B cell (primary cell): ENCODE data around the gene MAU2. TPM values are rescaled to one million over a fixed set of nuclear protein-coding genes. Genes with fewer than 3 reads are reported as not detected.

Experiments used
- ATAC-seq: fragments of 200-7000 bp; cut with Tn5 transposase; one replicate; pipeline ENCODE4 v1.10.0; 2021; ENCODE audit warnings: low read depth, mild to moderate bottlenecking, moderate number of reproducible peaks, moderate library complexity
- CTCF ChIA-PET: fragments of 350-600 bp; sonication (Branson Sonifier 250); formaldehyde crosslinking; loops from one replicate; lab custom pipeline; 2021; ENCODE audit warnings: antibody characterized with exemption, inconsistent platforms; lab: Charles Lee
- POLR2A ChIA-PET: fragments of 350-600 bp; sonication (Branson Sonifier 250); formaldehyde crosslinking; loops from one replicate; lab custom pipeline; 2021; ENCODE audit warnings: antibody characterized with exemption; lab: Charles Lee
- DNase-seq: peaks from one replicate; pipeline ENCODE4 v3.0.0; 2013
- H2AFZ ChIP-seq: 2 replicates; pipeline ENCODE4 v1.6.1; 2012; ENCODE audit warnings: mild to moderate bottlenecking, low read depth, low read length; ENCODE audit not compliant: insufficient read depth, poor library complexity, severe bottlenecking
- H3K27ac ChIP-seq, 2 donors: 1 replicate in 1 of 2; 2 replicates in 1 of 2; pipeline ENCODE4 v1.5.1; 2012 to 2013; ENCODE audit warnings: low read length in 2 of 2, mild to moderate bottlenecking in 2 of 2, moderate library complexity in 1 of 2
- H3K27me3 ChIP-seq, 4 experiments: fragments of 200-600 bp in 1 of 4; sonication (generic) in 1 of 4; replicated peaks in 1 of 4; 1 replicate in 2 of 4; 2 replicates in 2 of 4; pipeline versions ENCODE4 v1.6.1 to v1.7.0; 2013 to 2016; ENCODE audit warnings: low read length in 3 of 4, mild to moderate bottlenecking in 2 of 4, mixed read lengths in 1 of 4, moderate library complexity in 1 of 4; ENCODE audit not compliant: insufficient read depth in 4 of 4, control insufficient read depth in 3 of 4; ENCODE audit errors: control extremely low read depth in 1 of 4
- H3K36me3 ChIP-seq, 2 experiments: replicated peaks in 1 of 2; 1 replicate in 1 of 2; 2 replicates in 1 of 2; pipeline versions ENCODE4 v1.6.1 to v1.7.1; 2013; ENCODE audit warnings: low read length in 1 of 2; ENCODE audit not compliant: insufficient read depth in 2 of 2, control insufficient read depth in 1 of 2; ENCODE audit errors: control extremely low read depth in 1 of 2, extremely low read depth in 1 of 2
- H3K4me1 ChIP-seq, 2 donors: fragments of 200-600 bp in 1 of 2; sonication (generic) in 1 of 2; 1 replicate in 1 of 2; 2 replicates in 1 of 2; pipeline versions ENCODE4 v1.5.1 to v1.6.1; 2013 to 2017; ENCODE audit warnings: low read length in 2 of 2; ENCODE audit not compliant: control insufficient read depth in 2 of 2, insufficient read depth in 2 of 2
- H3K4me2 ChIP-seq: replicated peaks from 2 replicates; pipeline ENCODE3; 2012; ENCODE audit warnings: mild to moderate bottlenecking, low read depth, low read length; ENCODE audit not compliant: poor library complexity, severe bottlenecking
- H3K4me3 ChIP-seq, 5 experiments: fragments of 200-600 bp in 1 of 5; sonication (generic) in 1 of 5; 1 replicate in 3 of 5; 2 replicates in 2 of 5; pipeline versions ENCODE4 v1.5.1 to v1.7.0; 2011 to 2016; ENCODE audit warnings: low read length in 4 of 5, mild to moderate bottlenecking in 4 of 5, low read depth in 2 of 5, control low read depth in 1 of 5, moderate library complexity in 1 of 5; ENCODE audit not compliant: insufficient read depth in 1 of 5; ENCODE audit errors: control extremely low read depth in 1 of 5, extremely low read depth in 1 of 5
- H3K79me2 ChIP-seq: fragments of 200-600 bp; sonication (generic); one replicate; pipeline ENCODE4 v1.6.0; 2016; ENCODE audit warnings: low read length; ENCODE audit not compliant: control insufficient read depth, insufficient read depth
- H3K9ac ChIP-seq: fragments of 200-600 bp; sonication (generic); 2 replicates; pipeline ENCODE4 v1.6.1; 2017; ENCODE audit warnings: mild to moderate bottlenecking, low read length, moderate library complexity
- H3K9me3 ChIP-seq, 3 donors: one replicate each; pipeline versions ENCODE4 v1.6.1 to v1.7.1; 2013; ENCODE audit warnings: low read length in 2 of 3; ENCODE audit not compliant: control insufficient read depth in 2 of 3, insufficient read depth in 1 of 3; ENCODE audit errors: control extremely low read depth in 1 of 3
- H4K20me1 ChIP-seq: 2 replicates; pipeline ENCODE4 v1.6.0; 2012; ENCODE audit warnings: mild to moderate bottlenecking, low read length; ENCODE audit not compliant: insufficient read depth, control insufficient read depth, poor library complexity, severe bottlenecking
- H3K27ac Mint-ChIP-seq: one replicate; pipeline ENCODE4 v1.8.0; 2021; ENCODE audit warnings: mixed read lengths
- H3K27me3 Mint-ChIP-seq: one replicate; pipeline ENCODE4 v1.8.0; 2021; ENCODE audit warnings: mixed read lengths
- H3K4me1 Mint-ChIP-seq: one replicate; pipeline ENCODE4 v1.8.0; 2021; ENCODE audit warnings: mixed read lengths
- H3K4me3 Mint-ChIP-seq: one replicate; pipeline ENCODE4 v1.8.0; 2021; ENCODE audit warnings: mixed read lengths
- H3K9me3 Mint-ChIP-seq: one replicate; pipeline ENCODE4 v1.8.0; 2022; ENCODE audit warnings: mixed read lengths; ENCODE audit not compliant: insufficient read depth
- EZH2 ChIP-seq: IDR thresholded peaks from 2 replicates; pipeline ENCODE4 v1.6.1; 2012; ENCODE audit warnings: borderline replicate concordance, low read depth, mild to moderate bottlenecking, moderate library complexity, low read length; ENCODE audit not compliant: insufficient read depth, poor library complexity, severe bottlenecking
- WGBS: methylation state at CpG from one replicate; pipeline ENCODE4 v1.1.5; 2013; ENCODE audit warnings: missing lambda C conversion rate; ENCODE audit not compliant: insufficient coverage; 5-methylcytosine and 5-hydroxymethylcytosine counted together
- intact Hi-C: fragments of 100-400 bp; cut with micrococcal nuclease; formaldehyde crosslinking; loops from one replicate; pipeline ENCODE4 v1.10.0; 2022
- polyA plus RNA-seq: library from polyadenylated mRNA; depleted of rRNA; stranded (reverse); fragments of >200 nt; gene quantifications from 2 replicates; pipeline ENCODE4 v1.2.3, GENCODE V29; 2012
- total RNA-seq, 2 donors: library from RNA; stranded (reverse); fragments of 120-200 nt in 1 of 2; gene quantifications; 1 replicate in 1 of 2; 2 replicates in 1 of 2; pipeline versions ENCODE4 v1.2.3 to v1.2.4, GENCODE V29; 2013 to 2022
- TF ChIP-seq, protein P1 (sequence below): fragments of 200-600 bp; IDR thresholded peaks from one replicate; pipeline ENCODE4 v1.8.0; 2022; ENCODE audit warnings: antibody characterized with exemption, mild to moderate bottlenecking

Gene MAU2
- total and polyA plus RNA-seq, 2 donors (not counting 1 experiment from before 2014, with no cell fraction given): 87.7 to 199 TPM

DNA sequence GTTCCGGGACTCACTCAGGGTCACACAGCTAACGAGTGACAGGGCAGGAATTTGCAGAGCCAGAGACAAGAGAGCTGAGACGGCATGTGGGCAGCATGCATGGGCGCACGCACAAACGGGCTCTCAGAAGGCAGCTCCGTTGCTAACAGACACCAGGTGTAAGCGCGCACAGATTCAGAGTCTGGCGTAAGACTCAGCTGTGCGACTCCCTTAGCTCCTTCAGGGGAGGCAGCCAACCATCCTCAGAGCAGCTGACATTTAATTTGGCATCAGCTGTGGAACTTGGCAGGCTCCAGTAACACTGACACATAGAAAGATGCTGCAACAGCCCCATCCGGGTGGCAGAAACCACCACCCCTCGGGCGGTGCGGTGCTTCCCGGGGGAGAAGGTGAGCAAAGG lies 40.1 kb upstream of the MAU2 start:
- CTCF ChIA-PET: no interaction called here

DNA sequence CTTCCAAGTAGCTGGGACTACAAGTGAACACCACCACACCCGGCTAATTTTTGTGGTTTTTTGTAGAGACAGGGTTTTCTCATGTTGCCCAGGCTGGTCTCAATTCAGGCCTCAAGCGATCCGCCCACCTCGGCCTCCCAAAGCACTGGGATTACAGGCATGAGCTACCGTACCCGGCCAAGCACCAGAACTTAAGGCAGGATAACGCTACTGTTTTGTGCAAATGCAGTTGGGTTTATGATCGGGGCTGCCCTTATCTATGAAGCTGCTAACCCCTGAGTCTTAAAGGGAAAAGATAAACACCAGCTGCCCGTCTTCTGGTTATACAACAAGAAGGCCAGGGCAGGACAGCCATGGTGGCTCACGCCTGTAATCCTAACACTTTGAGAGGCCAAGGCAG lies 34.9 kb upstream of the MAU2 start:
- Histone ChIP-seq H3K27ac (no peak overlapping the region), H2AFZ (no peak overlapping the region), H3K9me3 (no peaks in the 10 kb centered on the region), H3K4me1 (no peaks in the 10 kb centered on the region), H3K4me3 (no peak overlapping the region), H3K79me2 (peaks cover 3% of the 10 kb centered on the region), H3K36me3 (peaks cover 1 to 66% of the 10 kb centered on the region in 2 experiments), H3K4me2 (no peak overlapping the region), H3K27me3 (no peaks in the 10 kb centered on the region), H3K9ac (no peak overlapping the region), H4K20me1 (no peaks in the 10 kb centered on the region)
- Mint-ChIP-seq H3K4me1 (no peaks in the 10 kb centered on the region), H3K4me3 (no peak overlapping the region), H3K27ac (no peak overlapping the region), H3K9me3 (no peaks in the 10 kb centered on the region), H3K27me3 (no peaks in the 10 kb centered on the region)
- ChIA-PET CTCF (no interaction called here), POLR2A (no interaction called here)
- ATAC-seq (no peak), DNase-seq (no peak)
- TF ChIP-seq, protein P1, sequence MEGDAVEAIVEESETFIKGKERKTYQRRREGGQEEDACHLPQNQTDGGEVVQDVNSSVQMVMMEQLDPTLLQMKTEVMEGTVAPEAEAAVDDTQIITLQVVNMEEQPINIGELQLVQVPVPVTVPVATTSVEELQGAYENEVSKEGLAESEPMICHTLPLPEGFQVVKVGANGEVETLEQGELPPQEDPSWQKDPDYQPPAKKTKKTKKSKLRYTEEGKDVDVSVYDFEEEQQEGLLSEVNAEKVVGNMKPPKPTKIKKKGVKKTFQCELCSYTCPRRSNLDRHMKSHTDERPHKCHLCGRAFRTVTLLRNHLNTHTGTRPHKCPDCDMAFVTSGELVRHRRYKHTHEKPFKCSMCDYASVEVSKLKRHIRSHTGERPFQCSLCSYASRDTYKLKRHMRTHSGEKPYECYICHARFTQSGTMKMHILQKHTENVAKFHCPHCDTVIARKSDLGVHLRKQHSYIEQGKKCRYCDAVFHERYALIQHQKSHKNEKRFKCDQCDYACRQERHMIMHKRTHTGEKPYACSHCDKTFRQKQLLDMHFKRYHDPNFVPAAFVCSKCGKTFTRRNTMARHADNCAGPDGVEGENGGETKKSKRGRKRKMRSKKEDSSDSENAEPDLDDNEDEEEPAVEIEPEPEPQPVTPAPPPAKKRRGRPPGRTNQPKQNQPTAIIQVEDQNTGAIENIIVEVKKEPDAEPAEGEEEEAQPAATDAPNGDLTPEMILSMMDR: no peak
- no peak for TF ChIP-seq EZH2
- intact Hi-C loops: no loop called here
- 98% methylated on average over 9 of the region's 10 CpGs for WGBS

More for the DNA sequence above, 40.1 kb upstream of the MAU2 start:
- 96% methylated on average over 16 of the region's 16 CpGs for WGBS
- no peak for TF ChIP-seq EZH2
- TF ChIP-seq, protein P1: no peak
- H3K27ac ChIP-seq: no peak overlapping the region
- intact Hi-C loops: no loop called here
- POLR2A ChIA-PET: no interaction called here
- no peaks in the 10 kb centered on the region for H3K27me3 Mint-ChIP-seq
- no peak overlapping the region for H3K4me3 Mint-ChIP-seq
- no peaks in the 10 kb centered on the region for H3K4me1 Mint-ChIP-seq
- H2AFZ ChIP-seq: no peak overlapping the region
- no peak overlapping the region for H3K27ac Mint-ChIP-seq
- H3K36me3 ChIP-seq: peaks cover 1 to 76% of the 10 kb centered on the region in 2 experiments
- H3K4me2 ChIP-seq: no peak overlapping the region
- no peaks in the 10 kb centered on the region for H3K9me3 Mint-ChIP-seq
- DNase-seq (no peak), ATAC-seq (no peak)
- H4K20me1 ChIP-seq: no peaks in the 10 kb centered on the region
- H3K79me2 ChIP-seq: no peaks in the 10 kb centered on the region
- no peaks in the 10 kb centered on the region for H3K4me1 ChIP-seq
- H3K9me3 ChIP-seq: no peaks in the 10 kb centered on the region
- H3K9ac ChIP-seq: no peak overlapping the region
- H3K27me3 ChIP-seq: no peaks in the 10 kb centered on the region
- no peak overlapping the region for H3K4me3 ChIP-seq
